Measurements from ENCODE around the gene DSCAML1.

Gene DSCAML1

GRCh38 chr11:117633186-117633754 is 163.7 kb downstream of the DSCAML1 start:
- H3K27me3 ChIP-seq: peaks cover 0 to 3% of the 10 kb centered on the region in 2 donors
- intact Hi-C loops (cut with DNase I; ENCODE audit: low total_unique reads): no loop called here
- H3K9me3 ChIP-seq: no peaks in the 10 kb centered on the region
- no peak overlapping the region for H3K27ac ChIP-seq
- TF ChIP-seq, protein P1, sequence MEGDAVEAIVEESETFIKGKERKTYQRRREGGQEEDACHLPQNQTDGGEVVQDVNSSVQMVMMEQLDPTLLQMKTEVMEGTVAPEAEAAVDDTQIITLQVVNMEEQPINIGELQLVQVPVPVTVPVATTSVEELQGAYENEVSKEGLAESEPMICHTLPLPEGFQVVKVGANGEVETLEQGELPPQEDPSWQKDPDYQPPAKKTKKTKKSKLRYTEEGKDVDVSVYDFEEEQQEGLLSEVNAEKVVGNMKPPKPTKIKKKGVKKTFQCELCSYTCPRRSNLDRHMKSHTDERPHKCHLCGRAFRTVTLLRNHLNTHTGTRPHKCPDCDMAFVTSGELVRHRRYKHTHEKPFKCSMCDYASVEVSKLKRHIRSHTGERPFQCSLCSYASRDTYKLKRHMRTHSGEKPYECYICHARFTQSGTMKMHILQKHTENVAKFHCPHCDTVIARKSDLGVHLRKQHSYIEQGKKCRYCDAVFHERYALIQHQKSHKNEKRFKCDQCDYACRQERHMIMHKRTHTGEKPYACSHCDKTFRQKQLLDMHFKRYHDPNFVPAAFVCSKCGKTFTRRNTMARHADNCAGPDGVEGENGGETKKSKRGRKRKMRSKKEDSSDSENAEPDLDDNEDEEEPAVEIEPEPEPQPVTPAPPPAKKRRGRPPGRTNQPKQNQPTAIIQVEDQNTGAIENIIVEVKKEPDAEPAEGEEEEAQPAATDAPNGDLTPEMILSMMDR (IDR thresholded peaks at IDR 0.05): no peak
- no peaks in the 10 kb centered on the region for H3K4me1 ChIP-seq
- DNase-seq: no peak
- no peak overlapping the region for H3K4me3 ChIP-seq
- no peaks in the 10 kb centered on the region for H3K36me3 ChIP-seq

- TF ChIP-seq, protein P1 (IDR thresholded peaks at IDR 0.05): no peak
- intact Hi-C loops (cut with DNase I; ENCODE audit: low total_unique reads): no loop called here
- Histone ChIP-seq H3K36me3 (no peaks in the 10 kb centered on the region), H3K4me1 (no peaks in the 10 kb centered on the region), H3K9me3 (no peaks in the 10 kb centered on the region), H3K27me3 (peaks cover 0 to 3% of the 10 kb centered on the region in 2 donors), H3K4me3 (no peak overlapping the region), H3K27ac (no peak overlapping the region)
- DNase-seq: no peak
Observed at GRCh38 chr11:117632306-117632705, 164.7 kb downstream of the DSCAML1 start.

GRCh38 chr11:117631336-117632140 is 165.5 kb downstream of the DSCAML1 start:
- no peaks in the 10 kb centered on the region for H3K9me3 ChIP-seq
- H3K27me3 ChIP-seq: peaks cover 0 to 3% of the 10 kb centered on the region in 2 donors
- H3K36me3 ChIP-seq: no peaks in the 10 kb centered on the region
- TF ChIP-seq, protein P1 (IDR thresholded peaks at IDR 0.05): no peak
- no peaks in the 10 kb centered on the region for H3K4me1 ChIP-seq
- no peak overlapping the region for H3K4me3 ChIP-seq
- DNase-seq: no peak
- no peak overlapping the region for H3K27ac ChIP-seq
- intact Hi-C loops (cut with DNase I; ENCODE audit: low total_unique reads): no loop called here

DNA sequence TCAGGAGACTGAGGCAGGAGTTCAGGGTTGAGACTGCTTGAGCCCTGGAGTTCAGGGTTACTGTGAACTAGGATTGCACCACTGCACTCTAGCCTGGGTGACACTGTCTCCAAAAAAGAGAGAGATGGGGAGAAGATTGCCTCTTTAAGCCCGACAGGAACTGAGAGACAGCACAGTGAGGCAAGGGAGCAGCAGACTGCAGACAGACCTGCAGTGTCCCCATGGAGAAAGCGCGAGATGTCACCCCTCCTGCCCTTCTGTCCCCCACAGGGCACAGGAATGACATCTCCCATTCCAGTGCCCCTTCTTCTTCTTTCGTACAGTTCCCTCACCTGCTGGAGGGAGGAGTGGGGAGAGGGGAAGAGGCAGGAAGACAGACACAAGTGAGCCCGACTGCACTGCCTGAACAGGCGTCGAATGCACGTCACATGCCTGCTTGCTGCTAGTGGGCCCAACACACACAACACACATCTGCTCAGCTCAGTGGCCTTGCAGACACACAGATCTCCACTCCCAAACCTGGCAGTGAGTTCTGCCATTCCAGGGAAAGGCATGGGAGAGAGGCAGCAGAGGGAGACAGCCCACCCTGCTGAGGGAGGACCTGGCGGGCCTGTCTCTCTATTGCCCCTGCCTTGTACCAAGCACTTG is 167.0 kb downstream of the DSCAML1 start:
- Histone ChIP-seq H3K27me3 (peaks cover 0 to 4% of the 10 kb centered on the region in 2 donors), H3K4me3 (no peak overlapping the region), H3K9me3 (no peaks in the 10 kb centered on the region), H3K36me3 (no peaks in the 10 kb centered on the region), H3K4me1 (no peaks in the 10 kb centered on the region), H3K27ac (no peak overlapping the region)
- TF ChIP-seq, protein P1 (IDR thresholded peaks at IDR 0.05): no peak
- intact Hi-C loops (cut with DNase I; ENCODE audit: low total_unique reads): no loop called here
- DNase-seq: no peak

DNA sequence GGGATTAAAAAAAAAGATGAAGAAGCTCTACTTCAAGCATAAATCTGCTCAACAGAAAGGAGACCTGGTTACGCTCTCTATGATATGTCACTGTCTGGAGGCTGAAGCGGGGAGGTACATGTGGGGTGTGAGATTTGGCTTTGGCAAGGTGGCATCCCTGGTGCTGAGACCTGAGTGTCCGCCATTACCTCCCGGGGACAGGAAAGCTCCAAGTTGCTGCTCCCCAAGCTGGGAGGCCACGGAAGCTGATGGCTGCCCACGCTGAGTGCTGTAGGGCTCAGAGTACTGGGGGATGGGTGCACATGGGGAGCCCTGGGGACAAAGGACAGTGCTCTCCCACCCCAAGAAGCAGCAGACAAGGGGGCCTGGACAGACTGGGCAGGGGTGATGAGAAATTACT is 167.9 kb downstream of the DSCAML1 start:
- intact Hi-C loops (cut with DNase I; ENCODE audit: low total_unique reads): no loop called here
- no peaks in the 10 kb centered on the region for H3K9me3 ChIP-seq
- DNase-seq: no peak
- no peak overlapping the region for H3K4me3 ChIP-seq
- TF ChIP-seq, protein P1 (IDR thresholded peaks at IDR 0.05): no peak
- H3K27me3 ChIP-seq: peaks cover 0 to 4% of the 10 kb centered on the region in 2 donors
- H3K36me3 ChIP-seq: no peaks in the 10 kb centered on the region
- H3K4me1 ChIP-seq: no peaks in the 10 kb centered on the region
- no peak overlapping the region for H3K27ac ChIP-seq
